Smooth muscle cell (in vitro differentiated cells): ENCODE measurements around the gene KRT80. TPM values are rescaled to one million over a fixed set of nuclear protein-coding genes. Genes with fewer than 3 reads are reported as not detected.

Experiments used
- DNase-seq: peaks from one replicate; lab custom pipeline; 2025; ENCODE audit not compliant: unreplicated experiment; lab: John Stamatoyannopoulos, UW
- H2AFZ ChIP-seq: fragments of 200-600 bp; sonication (generic); 2 replicates; pipeline ENCODE4 v1.6.0; 2016; ENCODE audit warnings: antibody characterized with exemption, low read depth, mild to moderate bottlenecking
- H3F3A ChIP-seq: fragments of 200-600 bp; sonication (generic); 2 replicates; pipeline ENCODE4 v1.6.0; 2017; ENCODE audit warnings: antibody characterized with exemption, low read depth
- H3K27ac ChIP-seq: fragments of 200-600 bp; sonication (generic); 2 replicates; pipeline ENCODE4 v1.5.1; 2016; ENCODE audit warnings: low read depth, mild to moderate bottlenecking
- H3K27me3 ChIP-seq: fragments of 200-600 bp; sonication (generic); 2 replicates; pipeline ENCODE4 v1.6.1; 2016; ENCODE audit warnings: low read depth, mild to moderate bottlenecking
- H3K36me3 ChIP-seq: fragments of 200-600 bp; sonication (generic); 2 replicates; pipeline ENCODE4 v1.5.1; 2016; ENCODE audit warnings: low read depth
- H3K4me1 ChIP-seq: fragments of 200-600 bp; sonication (generic); 2 replicates; pipeline ENCODE4 v1.5.1; 2016; ENCODE audit warnings: low read depth
- H3K4me2 ChIP-seq: fragments of 200-600 bp; sonication (generic); 2 replicates; pipeline ENCODE4 v1.6.0; 2016; ENCODE audit warnings: mild to moderate bottlenecking
- H3K4me3 ChIP-seq: fragments of 200-600 bp; sonication (generic); 2 replicates; pipeline ENCODE4 v1.5.1; 2016; ENCODE audit warnings: mild to moderate bottlenecking
- H3K79me2 ChIP-seq: fragments of 200-600 bp; sonication (generic); 2 replicates; pipeline ENCODE4 v1.6.0; 2016; ENCODE audit warnings: low read depth, mild to moderate bottlenecking
- H3K9ac ChIP-seq: fragments of 200-600 bp; sonication (generic); 2 replicates; pipeline ENCODE4 v1.6.0; 2016; ENCODE audit warnings: low read depth
- H3K9me3 ChIP-seq: fragments of 200-600 bp; sonication (generic); replicated peaks from 2 replicates; pipeline ENCODE4 v1.5.1; 2016; ENCODE audit warnings: low read depth
- H4K20me1 ChIP-seq: fragments of 200-600 bp; sonication (generic); 2 replicates; pipeline ENCODE4 v1.6.0; 2016; ENCODE audit warnings: low read depth
- CTCF ChIP-seq: fragments of 200-600 bp; sonication (generic); IDR thresholded peaks from 2 replicates; pipeline ENCODE4 v1.5.1; 2017; ENCODE audit warnings: borderline replicate concordance, mild to moderate bottlenecking, antibody characterized with exemption; ENCODE audit not compliant: insufficient read depth, poor library complexity, severe bottlenecking
- WGBS: methylation state at CpG from one replicate; pipeline ENCODE4 v1.1.7; 2016; ENCODE audit warnings: low lambda C conversion rate; 5-methylcytosine and 5-hydroxymethylcytosine counted together
- polyA plus RNA-seq: library from polyadenylated mRNA; unstranded; fragments of >200 nt; fragmentation: Nextera tagmentation; extraction: Ambion mirVana; gene quantifications from 2 replicates; pipeline ENCODE4 v1.2.1, GENCODE V29; 2016
- total RNA-seq: library from RNA; depleted of rRNA; stranded (reverse); fragments of >200 nt; gene quantifications from 2 replicates; pipeline ENCODE4 v1.2.3, GENCODE V29; 2014

KRT80 gene
- total and polyA plus RNA-seq, 2 experiments from 2014 or later, result 5.1 to 11.7 TPM

GRCh38 chr12:52238916-52239646 lies 47.3 kb upstream of the KRT80 start:
- no peak overlapping the region for H3K4me2 ChIP-seq
- no peak overlapping the region for H2AFZ ChIP-seq
- no peak for DNase-seq
- WGBS, result 94% methylated on average over 7 of the region's 7 CpGs
- H3K4me3 ChIP-seq, result no peak overlapping the region
- no peaks in the 10 kb centered on the region for H3K79me2 ChIP-seq
- H3F3A ChIP-seq, result no peaks in the 10 kb centered on the region
- H3K9ac ChIP-seq, result no peak overlapping the region
- no peaks in the 10 kb centered on the region for H3K36me3 ChIP-seq
- no peaks in the 10 kb centered on the region for H3K9me3 ChIP-seq
- peaks cover 19% of the 10 kb centered on the region for H3K27me3 ChIP-seq
- TF ChIP-seq CTCF, result no peak
- H3K4me1 ChIP-seq, result no peaks in the 10 kb centered on the region
- H4K20me1 ChIP-seq, result peaks cover 31% of the 10 kb centered on the region
- no peak overlapping the region for H3K27ac ChIP-seq

GRCh38 chr12:52238207-52238840 lies 46.5 kb upstream of the KRT80 start:
- no peak overlapping the region for H3K9ac ChIP-seq
- H3K4me1 ChIP-seq, result no peaks in the 10 kb centered on the region
- no peak overlapping the region for H3K27ac ChIP-seq
- H3K4me2 ChIP-seq, result no peak overlapping the region
- TF ChIP-seq CTCF, result no peak
- H4K20me1 ChIP-seq, result peaks cover 26% of the 10 kb centered on the region
- no peaks in the 10 kb centered on the region for H3K36me3 ChIP-seq
- H3K27me3 ChIP-seq, result peaks cover 27% of the 10 kb centered on the region
- no peak overlapping the region for H2AFZ ChIP-seq
- 86% methylated on average over 4 of the region's 4 CpGs for WGBS
- no peaks in the 10 kb centered on the region for H3K79me2 ChIP-seq
- H3K4me3 ChIP-seq, result no peak overlapping the region
- DNase-seq, result no peak
- H3F3A ChIP-seq, result no peaks in the 10 kb centered on the region
- H3K9me3 ChIP-seq, result no peaks in the 10 kb centered on the region

- 97% methylated on average over 3 of the region's 3 CpGs for WGBS
- DNase-seq, result no peak
- Histone ChIP-seq H3K36me3 (no peaks in the 10 kb centered on the region), H3K27me3 (peaks cover 45% of the 10 kb centered on the region), H3F3A (no peaks in the 10 kb centered on the region), H3K79me2 (no peaks in the 10 kb centered on the region), H3K9me3 (no peaks in the 10 kb centered on the region), H3K4me3 (no peak overlapping the region), H3K4me2 (no peak overlapping the region), H2AFZ (no peak overlapping the region), H3K4me1 (peaks cover 4% of the 10 kb centered on the region), H3K27ac (no peak overlapping the region), H4K20me1 (peaks cover 24% of the 10 kb centered on the region), H3K9ac (no peak overlapping the region)
- TF ChIP-seq CTCF, result no peak
Observed at GRCh38 chr12:52236386-52237050, 44.7 kb upstream of the KRT80 start.
